Stomach (tissue), 9 donors: ENCODE measurements around the gene RAPGEF1. TPM values are rescaled to one million over a fixed set of nuclear protein-coding genes. Genes with fewer than 3 reads are reported as not detected.

Source experiments
- DNase-seq, 2 donors: peaks; one replicate each; pipeline versions ENCODE4 v3.0.0 to v3.0.0-alpha.2; 2013 to 2019
- H3K27ac ChIP-seq, 5 donors: fragments of 200-600 bp in 4 of 5; sonication (generic) in 4 of 5; one replicate each; pipeline ENCODE4 v1.5.1; 2013 to 2019; ENCODE audit warnings: mild to moderate bottlenecking in 1 of 5, moderate library complexity in 1 of 5
- H3K27me3 ChIP-seq, 3 donors: fragments of 200-600 bp; sonication (generic); one replicate each; pipeline ENCODE4 v1.5.1; 2017 to 2019; ENCODE audit warnings: mixed run types in 1 of 3
- H3K36me3 ChIP-seq, 4 donors: fragments of 200-600 bp; sonication (generic); 1 replicate in 3 of 4; 2 replicates in 1 of 4; pipeline ENCODE4 v1.5.1; 2016 to 2019
- H3K4me1 ChIP-seq, 4 donors: fragments of 200-600 bp; sonication (generic); one replicate each; pipeline ENCODE4 v1.5.1; 2016 to 2019
- H3K4me3 ChIP-seq, 4 donors: fragments of 200-600 bp; sonication (generic) in 3 of 4; one replicate each; pipeline ENCODE4 v1.5.1; 2016 to 2019; ENCODE audit warnings: mild to moderate bottlenecking in 1 of 4
- H3K9me3 ChIP-seq, 4 donors: fragments of 200-600 bp; sonication (generic); one replicate each; pipeline ENCODE4 v1.5.1; 2016 to 2019
- CTCF ChIP-seq, 7 experiments: fragments of 450-650 bp in 4 of 7; fragments of 200-600 bp in 3 of 7; sonication (generic) in 3 of 7; IDR thresholded peaks; one replicate each; pipeline ENCODE4 v1.5.1; 2016 to 2019; ENCODE audit warnings: antibody characterized with exemption in 7 of 7, control low read depth in 2 of 7, mild to moderate bottlenecking in 1 of 7
- EP300 ChIP-seq: sonication (generic); formaldehyde crosslinking; IDR thresholded peaks from one replicate; pipeline ENCODE4 v1.6.1; 2017; ENCODE audit warnings: antibody characterized with exemption
- POLR2A ChIP-seq, 4 donors: fragments of 450-650 bp; IDR thresholded peaks; one replicate each; pipeline ENCODE4 v1.6.1; 2016; ENCODE audit warnings: antibody characterized with exemption in 4 of 4, control low read depth in 2 of 4, mild to moderate bottlenecking in 1 of 4, moderate library complexity in 1 of 4
- POLR2AphosphoS5 ChIP-seq, 3 donors: sonication (generic); formaldehyde crosslinking; IDR thresholded peaks; one replicate each; pipeline ENCODE4 v1.6.1; 2016; ENCODE audit warnings: antibody characterized with exemption in 3 of 3
- WGBS, 5 donors: extraction: QIAGEN DNeasy Blood & Tissue Kit in 3 of 5; methylation state at CpG; one replicate each; pipeline versions ENCODE4 v1.1.5 to v1.1.7; 2013 to 2018; 5-methylcytosine and 5-hydroxymethylcytosine counted together
- intact Hi-C: fragments of 100-400 bp; cut with DNase I; formaldehyde crosslinking; loops from one replicate; pipeline ENCODE4 v1.15.1; 2023; ENCODE audit warnings: low total_unique reads
- polyA plus RNA-seq, 3 donors: library from polyadenylated mRNA; stranded (reverse); fragments of 200-250 nt; gene quantifications; one replicate each; pipeline ENCODE4 v1.2.3, GENCODE V29; 2013
- total RNA-seq, 5 donors: library from RNA; depleted of rRNA; stranded (reverse); fragments of >200 nt; gene quantifications; one replicate each; pipeline versions ENCODE4 v1.1.0 to v1.2.3, GENCODE V29; 2014 to 2016
- donor health status: healthy with polysubstance abuse.
- donor health status: Bipolar disorder and iron deficiency.
- donor health status: healthy.

RAPGEF1 gene
- total and polyA plus RNA-seq, 8 donors = 8.4 to 84.6 (median 45.1) TPM

- Histone ChIP-seq H3K36me3 (no peaks in the 10 kb centered on the region), H3K27ac (peak overlapping the region; percentile 85 to 97 (median 91)), H3K4me1 (peaks cover 52 to 65% (median 61%) of the 10 kb centered on the region in 4 donors), H3K27me3 (no peaks in the 10 kb centered on the region), H3K9me3 (no peaks in the 10 kb centered on the region), H3K4me3 (peak overlapping the region; percentile 59 to 66 (median 64))
- no peak for TF ChIP-seq CTCF (IDR thresholded peaks at IDR 0.05)
- TF ChIP-seq POLR2A (IDR thresholded peaks at IDR 0.05) = no peak
- no peak for TF ChIP-seq EP300
- no peak for TF ChIP-seq POLR2AphosphoS5 (IDR thresholded peaks at IDR 0.05)
- intact Hi-C loops = no loop called here
- WGBS, 5 donors = 37 to 44% (median 41%) methylated on average over 12 to 13 of the region's 13 CpGs
- peak; percentile 52 to 60 for DNase-seq
Measured at GRCh38 chr9:131738293-131739132, 1.4 kb downstream of the RAPGEF1 start.

GRCh38 chr9:131737426-131737825 lies 2.5 kb downstream of the RAPGEF1 start:
- no peak for TF ChIP-seq POLR2AphosphoS5 (IDR thresholded peaks at IDR 0.05)
- no peak for TF ChIP-seq EP300
- no peak for TF ChIP-seq CTCF (IDR thresholded peaks at IDR 0.05)
- TF ChIP-seq POLR2A (IDR thresholded peaks at IDR 0.05) = no peak
- H3K4me1 ChIP-seq = peaks cover 58 to 72% (median 69%) of the 10 kb centered on the region in 4 donors
- no peak overlapping the region for H3K4me3 ChIP-seq
- no peaks in the 10 kb centered on the region for H3K9me3 ChIP-seq
- 89 to 95% (median 90%) methylated on average over 12 of the region's 12 CpGs for WGBS, 5 donors
- H3K27ac ChIP-seq = peak overlapping the region in 4 of 5 donors; percentile 35 to 86 (median 72)
- no peak for DNase-seq
- no peaks in the 10 kb centered on the region for H3K36me3 ChIP-seq
- no peaks in the 10 kb centered on the region for H3K27me3 ChIP-seq
- intact Hi-C loops = no loop called here

GRCh38 chr9:131736431-131736830 lies 3.4 kb downstream of the RAPGEF1 start:
- Histone ChIP-seq H3K4me1 (peaks cover 68 to 82% (median 79%) of the 10 kb centered on the region in 4 donors), H3K27me3 (no peaks in the 10 kb centered on the region), H3K27ac (peak overlapping the region in 4 of 5 donors; percentile 35 to 86 (median 72)), H3K4me3 (no peak overlapping the region), H3K36me3 (no peaks in the 10 kb centered on the region), H3K9me3 (no peaks in the 10 kb centered on the region)
- DNase-seq = no peak
- no peak for TF ChIP-seq CTCF (IDR thresholded peaks at IDR 0.05)
- no peak for TF ChIP-seq POLR2A (IDR thresholded peaks at IDR 0.05)
- TF ChIP-seq POLR2AphosphoS5 (IDR thresholded peaks at IDR 0.05) = no peak
- TF ChIP-seq EP300 = no peak
- 25 to 49% (median 32%) methylated on average over 4 of the region's 4 CpGs for WGBS, 5 donors
- intact Hi-C loops = no loop called here

GRCh38 chr9:131735238-131736128 lies 4.4 kb downstream of the RAPGEF1 start:
- 66 to 72% (median 70%) methylated on average over 14 to 15 of the region's 15 CpGs for WGBS, 5 donors
- TF ChIP-seq POLR2A (IDR thresholded peaks at IDR 0.05) (no peak), CTCF (IDR thresholded peaks at IDR 0.05) (no peak), POLR2AphosphoS5 (IDR thresholded peaks at IDR 0.05) (no peak), EP300 (no peak)
- no peaks in the 10 kb centered on the region for H3K9me3 ChIP-seq
- H3K27me3 ChIP-seq = no peaks in the 10 kb centered on the region
- H3K27ac ChIP-seq = peak overlapping the region; percentile 25 to 86 (median 70)
- peaks cover 76 to 91% (median 84%) of the 10 kb centered on the region in 4 donors for H3K4me1 ChIP-seq
- peak; percentile 56 to 71 for DNase-seq
- H3K4me3 ChIP-seq = no peak overlapping the region
- no peaks in the 10 kb centered on the region for H3K36me3 ChIP-seq
- intact Hi-C loops = no loop called here
